Adrenal gland (tissue), 12 donors: ENCODE measurements around the gene RASEF. TPM values are rescaled to one million over a fixed set of nuclear protein-coding genes. Genes with fewer than 3 reads are reported as not detected.

ENCODE experiments used
- DNase-seq, 7 donors: peaks; one replicate each; pipeline ENCODE4 v3.0.0-alpha.2; 2019 to 2020
- H3K27ac ChIP-seq, 5 donors: fragments of 200-600 bp; sonication (generic) in 4 of 5; 1 replicate in 3 of 5; 2 replicates in 2 of 5; pipeline versions ENCODE4 v1.5.1 to v1.8.0; 2016 to 2020; ENCODE audit warnings: mild to moderate bottlenecking in 1 of 5
- H3K27me3 ChIP-seq: fragments of 200-600 bp; 2 replicates; pipeline ENCODE4 v1.8.0; 2021
- H3K36me3 ChIP-seq, 2 donors: fragments of 200-600 bp; replicated peaks in 1 of 2; 1 replicate in 1 of 2; 2 replicates in 1 of 2; pipeline versions ENCODE4 v1.5.1 to v1.8.0; 2018 to 2022
- H3K4me1 ChIP-seq, 2 donors: fragments of 200-600 bp; replicated peaks in 1 of 2; 1 replicate in 1 of 2; 2 replicates in 1 of 2; pipeline versions ENCODE4 v1.5.1 to v1.8.0; 2018 to 2021
- H3K4me3 ChIP-seq, 4 donors: fragments of 200-600 bp; sonication (generic) in 3 of 4; one replicate each; pipeline ENCODE4 v1.5.1; 2016 to 2018
- H3K9me3 ChIP-seq, 3 donors: fragments of 200-600 bp; sonication (generic) in 1 of 3; replicated peaks in 1 of 3; 1 replicate in 2 of 3; 2 replicates in 1 of 3; pipeline versions ENCODE4 v1.5.1 to v1.8.0; 2016 to 2021
- CTCF ChIP-seq, 6 experiments: fragments of 450-650 bp in 4 of 6; fragments of 200-600 bp in 2 of 6; sonication (generic) in 1 of 6; IDR thresholded peaks; 1 replicate in 5 of 6; 2 replicates in 1 of 6; pipeline versions ENCODE4 v1.5.1 to v1.8.0; 2016 to 2021; ENCODE audit warnings: antibody characterized with exemption in 6 of 6, mild to moderate bottlenecking in 2 of 6, moderate library complexity in 1 of 6
- POLR2A ChIP-seq, 2 donors: fragments of 450-650 bp; IDR thresholded peaks; one replicate each; pipeline ENCODE4 v1.6.1; 2017; ENCODE audit warnings: antibody characterized with exemption in 2 of 2, mild to moderate bottlenecking in 2 of 2, moderate library complexity in 1 of 2
- WGBS, 4 donors: extraction: QIAGEN DNeasy Blood & Tissue Kit in 2 of 4; methylation state at CpG; one replicate each; pipeline versions ENCODE4 v1.1.5 to v1.1.7; 2013 to 2017; 5-methylcytosine and 5-hydroxymethylcytosine counted together
- intact Hi-C, 2 donors: fragments of 100-400 bp; cut with DNase I; formaldehyde crosslinking; loops; one replicate each; pipeline versions ENCODE4 v1.14.1 to v1.15.0; 2022 to 2023
- polyA plus RNA-seq, 3 donors: library from polyadenylated mRNA; stranded (reverse); fragments of 200-250 nt in 2 of 3; fragments of 350-450 nt in 1 of 3; fragmentation: Illumina TruSeq in 1 of 3; extraction: RNeasy Lipid Tissue Mini Kit (QIAGEN cat#74804) in 1 of 3; gene quantifications; one replicate each; pipeline ENCODE4 v1.2.3, GENCODE V29; 2013 to 2014
- total RNA-seq, 9 donors: library from RNA; depleted of rRNA in 4 of 9; stranded (reverse); fragments of >200 nt in 4 of 9; fragments of 120-200 nt in 1 of 9; fragmentation: NEBNext Ultra II Directional in 1 of 9; extraction: Animal tissue kit (Norgen Biotek cat#: 25700) in 1 of 9; gene quantifications; one replicate each; pipeline versions ENCODE4 v1.1.0 to v1.2.4, GENCODE V29; 2013 to 2023
- donor health status: healthy with polysubstance abuse.
- donor health status: Bipolar disorder and iron deficiency.
- donor health status: DM: yes; HTN: yes; CAD: no.
- donor health status: DM: no; HTN: no; CAD: no.
- donor health status: DM: no; HTN: no; CAD: no.
- donor health status: DM: yes; HTN: yes; CAD: no.

RASEF gene
- total and polyA plus RNA-seq, 12 donors: 0.06 to 1.1 (median 0.29) TPM

- peaks cover 0 to 2% of the 10 kb centered on the region in 2 donors for H3K4me1 ChIP-seq
- 78 to 84% (median 82%) methylated on average over 9 of the region's 9 CpGs for WGBS, 4 donors
- intact Hi-C loops: no loop called here
- DNase-seq: no peak
- H3K36me3 ChIP-seq: no peaks in the 10 kb centered on the region
- no peak overlapping the region for H3K4me3 ChIP-seq
- H3K27ac ChIP-seq: no peak overlapping the region
- no peak for TF ChIP-seq POLR2A (IDR thresholded peaks at IDR 0.05)
- no peak for TF ChIP-seq CTCF (IDR thresholded peaks at IDR 0.05)
- H3K27me3 ChIP-seq: no peaks in the 10 kb centered on the region
- no peaks in the 10 kb centered on the region for H3K9me3 ChIP-seq
Measured at GRCh38 chr9:83007521-83008300, 55.2 kb downstream of the RASEF start.

- TF ChIP-seq CTCF (IDR thresholded peaks at IDR 0.05): no peak
- TF ChIP-seq POLR2A (IDR thresholded peaks at IDR 0.05): no peak
- H3K27me3 ChIP-seq: no peaks in the 10 kb centered on the region
- no peak for DNase-seq
- no peaks in the 10 kb centered on the region for H3K36me3 ChIP-seq
- intact Hi-C loops: no loop called here
- H3K9me3 ChIP-seq: no peaks in the 10 kb centered on the region
- H3K4me1 ChIP-seq: no peaks in the 10 kb centered on the region
- H3K4me3 ChIP-seq: no peak overlapping the region
- H3K27ac ChIP-seq: no peak overlapping the region
Measured at GRCh38 chr9:83006378-83006777, 56.6 kb downstream of the RASEF start.

GRCh38 chr9:83005963-83006362, 57.0 kb downstream of the RASEF start:
- WGBS, 4 donors: 78 to 95% (median 86%) methylated on average over 2 of the region's 2 CpGs
- TF ChIP-seq POLR2A (IDR thresholded peaks at IDR 0.05) (no peak), CTCF (IDR thresholded peaks at IDR 0.05) (no peak)
- Histone ChIP-seq H3K27me3 (no peaks in the 10 kb centered on the region), H3K36me3 (no peaks in the 10 kb centered on the region), H3K27ac (no peak overlapping the region), H3K4me1 (no peaks in the 10 kb centered on the region), H3K9me3 (no peaks in the 10 kb centered on the region), H3K4me3 (no peak overlapping the region)
- DNase-seq: no peak
- intact Hi-C loops: no loop called here

- no peak for DNase-seq
- intact Hi-C loops: no loop called here
- Histone ChIP-seq H3K9me3 (no peaks in the 10 kb centered on the region), H3K4me3 (no peak overlapping the region), H3K36me3 (no peaks in the 10 kb centered on the region), H3K27me3 (no peaks in the 10 kb centered on the region), H3K4me1 (no peaks in the 10 kb centered on the region), H3K27ac (no peak overlapping the region)
- no peak for TF ChIP-seq CTCF (IDR thresholded peaks at IDR 0.05)
- TF ChIP-seq POLR2A (IDR thresholded peaks at IDR 0.05): no peak
- WGBS, 4 donors: 61 to 81% (median 73%) methylated on average over 1 of the region's 1 CpG
Measured at GRCh38 chr9:83005361-83005760, 57.6 kb downstream of the RASEF start.
